Upper lobe of left lung (tissue), 4 donors: ENCODE data around the gene DCDC2C.
A peak's percentile ranks its signal among the peaks of the same experiment; 100 is the strongest.

Experiments
- CTCF ChIP-seq, 6 experiments: fragments of 450-650 bp in 4 of 6; fragments of 200-600 bp in 2 of 6; sonication (generic) in 2 of 6; IDR thresholded peaks; one replicate each; pipeline ENCODE4 v1.5.1; 2016 to 2019; ENCODE audit warnings: antibody characterized with exemption in 6 of 6
- POLR2A ChIP-seq, 4 donors: fragments of 450-650 bp; IDR thresholded peaks; one replicate each; pipeline ENCODE4 v1.5.1; 2016 to 2017; ENCODE audit warnings: antibody characterized with exemption in 4 of 4, mild to moderate bottlenecking in 2 of 4
- POLR2AphosphoS5 ChIP-seq, 2 donors: sonication (generic); formaldehyde crosslinking; IDR thresholded peaks; one replicate each; pipeline ENCODE4 v1.5.1; 2017; ENCODE audit warnings: antibody characterized with exemption in 2 of 2

DNA sequence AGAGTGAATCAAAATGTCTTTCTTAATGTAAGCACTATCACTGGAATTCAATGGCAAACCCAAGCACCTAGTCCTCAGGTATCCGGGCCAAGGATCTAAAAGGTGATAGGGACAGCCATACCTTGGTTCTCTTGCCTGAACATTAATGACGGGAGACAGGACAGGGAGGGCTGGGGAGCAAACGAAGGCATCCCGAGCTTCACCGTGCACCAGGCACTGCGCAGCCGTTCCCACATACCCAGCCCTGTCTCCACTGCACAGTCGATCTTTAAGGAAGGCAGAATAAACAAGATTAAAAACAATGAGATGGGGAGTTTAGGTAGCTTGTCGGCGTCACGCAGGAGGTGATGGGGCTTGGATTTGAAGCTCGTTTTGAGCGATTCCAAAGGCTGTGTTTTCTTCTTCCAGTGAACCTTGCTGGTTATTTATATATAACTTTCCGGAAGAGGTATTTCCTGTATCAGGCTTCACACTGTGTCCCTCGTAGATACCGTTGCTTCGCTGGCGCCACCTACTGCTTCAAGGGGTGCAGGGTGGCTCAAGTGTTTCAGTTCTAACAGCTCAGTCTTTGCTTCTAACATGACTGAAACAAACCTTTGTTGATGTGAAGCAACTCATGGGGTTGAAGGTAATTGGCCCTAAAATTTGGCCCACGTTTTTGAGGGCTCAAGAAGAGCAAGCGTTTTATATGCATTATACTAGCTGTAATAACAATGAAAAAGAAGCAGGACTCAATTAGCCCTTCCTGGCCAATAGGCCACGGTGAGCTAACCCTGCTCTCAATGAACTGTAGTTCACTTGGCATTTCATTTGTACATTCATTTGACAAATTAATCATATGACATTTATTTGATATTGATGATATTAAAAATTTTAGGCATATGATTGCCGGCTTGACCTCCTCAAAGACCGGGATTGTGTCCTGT lies 77.4 kb downstream of the DCDC2C start:
- TF ChIP-seq CTCF (IDR thresholded peaks at IDR 0.05), result peak in 5 of 6 experiments; percentile 31 to 47 (median 34)
- TF ChIP-seq POLR2A (IDR thresholded peaks at IDR 0.05), result no peak
- peak in 1 of 2 donors; percentile 6 for TF ChIP-seq POLR2AphosphoS5 (IDR thresholded peaks at IDR 0.05)
